Omental fat pad (tissue), 4 donors: ENCODE results near the gene CYBC1. TPM values are rescaled to one million over a fixed set of nuclear protein-coding genes. Genes with fewer than 3 reads are reported as not detected.
A peak's percentile ranks its signal among the peaks of the same experiment; 100 is the strongest.
"Not testable (repeated sequence)": the region's sequence is repeated elsewhere in the genome, so short reads cannot be mapped to it uniquely, and the experiment has no call there.

Experiments
- ATAC-seq: fragments of 150-250 bp; one replicate; pipeline ENCODE4 v1.9.1; 2016; ENCODE audit warnings: mild to moderate bottlenecking, moderate library complexity; ENCODE audit not compliant: low FRiP score
- DNase-seq: peaks from one replicate; pipeline ENCODE4 v3.0.0-alpha.2; 2019; ENCODE audit warnings: low spot score
- total RNA-seq, 4 donors: library from RNA; depleted of rRNA; stranded (reverse); fragments of >200 nt; gene quantifications; one replicate each; pipeline ENCODE4 v1.1.0, GENCODE V29; 2016
- TF ChIP-seq, protein P1 (sequence below), 3 donors: fragments of 450-650 bp; IDR thresholded peaks; one replicate each; pipeline ENCODE4 v1.5.1; 2016 to 2017; ENCODE audit warnings: antibody characterized with exemption in 3 of 3, mild to moderate bottlenecking in 3 of 3, moderate library complexity in 2 of 3

CYBC1 gene
- total RNA-seq, 4 donors from 2014 or later, result 43.8 to 74.6 (median 68.4) TPM

DNA sequence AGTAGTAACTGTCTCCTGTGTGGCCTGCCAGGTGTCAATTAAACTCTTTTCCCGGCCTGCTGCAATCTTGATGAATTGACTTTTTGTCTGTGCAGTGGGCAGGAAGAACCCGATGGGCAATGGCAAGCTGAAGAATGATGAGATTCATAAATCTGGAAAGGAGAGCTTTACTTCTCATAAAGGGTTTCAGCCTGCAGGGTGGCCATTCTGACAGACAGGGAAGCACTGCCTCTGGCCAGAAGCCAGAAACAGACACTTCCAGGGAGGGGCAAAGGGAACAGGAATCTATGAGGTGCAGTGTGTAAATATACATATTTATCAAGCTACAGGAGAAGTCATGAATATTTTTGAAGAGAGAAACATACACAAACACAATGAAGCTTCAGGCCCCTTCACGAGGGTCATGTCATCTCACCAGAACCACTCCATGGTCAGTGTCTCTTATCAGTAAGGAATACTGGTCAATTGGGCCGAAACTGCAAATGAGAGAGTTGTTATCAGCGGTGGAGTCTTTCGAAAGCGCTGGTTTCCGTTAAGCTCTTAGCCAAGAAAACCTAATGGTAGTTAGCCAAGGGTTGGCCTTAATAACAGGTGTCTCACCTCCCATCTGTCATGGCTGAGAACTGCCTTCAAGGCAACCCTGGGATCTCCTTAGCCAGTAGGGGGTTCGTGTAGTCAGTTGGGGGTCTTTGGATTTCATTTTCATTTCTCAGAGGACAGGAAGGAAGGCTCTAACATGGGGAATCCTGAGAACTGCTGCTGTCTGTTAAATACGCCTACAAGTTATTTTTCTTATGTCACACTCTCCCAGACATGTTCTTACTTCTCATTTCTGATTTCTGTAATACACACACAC, 6.7 kb upstream of the CYBC1 start:
- DNase-seq (no peak), ATAC-seq (peak; percentile 35)
- TF ChIP-seq, protein P1, sequence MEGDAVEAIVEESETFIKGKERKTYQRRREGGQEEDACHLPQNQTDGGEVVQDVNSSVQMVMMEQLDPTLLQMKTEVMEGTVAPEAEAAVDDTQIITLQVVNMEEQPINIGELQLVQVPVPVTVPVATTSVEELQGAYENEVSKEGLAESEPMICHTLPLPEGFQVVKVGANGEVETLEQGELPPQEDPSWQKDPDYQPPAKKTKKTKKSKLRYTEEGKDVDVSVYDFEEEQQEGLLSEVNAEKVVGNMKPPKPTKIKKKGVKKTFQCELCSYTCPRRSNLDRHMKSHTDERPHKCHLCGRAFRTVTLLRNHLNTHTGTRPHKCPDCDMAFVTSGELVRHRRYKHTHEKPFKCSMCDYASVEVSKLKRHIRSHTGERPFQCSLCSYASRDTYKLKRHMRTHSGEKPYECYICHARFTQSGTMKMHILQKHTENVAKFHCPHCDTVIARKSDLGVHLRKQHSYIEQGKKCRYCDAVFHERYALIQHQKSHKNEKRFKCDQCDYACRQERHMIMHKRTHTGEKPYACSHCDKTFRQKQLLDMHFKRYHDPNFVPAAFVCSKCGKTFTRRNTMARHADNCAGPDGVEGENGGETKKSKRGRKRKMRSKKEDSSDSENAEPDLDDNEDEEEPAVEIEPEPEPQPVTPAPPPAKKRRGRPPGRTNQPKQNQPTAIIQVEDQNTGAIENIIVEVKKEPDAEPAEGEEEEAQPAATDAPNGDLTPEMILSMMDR (IDR thresholded peaks at IDR 0.05), result no peak

DNA sequence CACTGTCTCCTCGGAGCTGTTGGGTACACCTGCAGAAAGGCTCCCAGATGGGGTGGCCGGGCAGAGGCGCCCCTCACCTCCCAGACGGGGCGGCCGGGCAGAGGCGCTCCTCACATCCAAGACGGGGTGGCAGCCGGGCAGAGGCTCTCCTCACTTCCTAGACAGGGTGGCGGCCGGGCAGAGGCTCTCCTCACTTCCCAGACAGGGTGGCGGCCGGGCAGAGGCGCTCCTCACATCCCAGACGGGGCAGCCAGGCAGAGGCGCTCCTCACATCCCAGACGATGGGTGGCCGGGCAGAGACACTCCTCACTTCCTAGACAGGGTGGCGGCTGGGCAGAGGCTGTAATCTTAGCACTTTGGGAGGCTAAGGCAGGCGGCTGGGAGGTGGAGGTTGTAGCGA, 3.2 kb upstream of the CYBC1 start:
- not testable (repeated sequence) for DNase-seq, ATAC-seq

DNA sequence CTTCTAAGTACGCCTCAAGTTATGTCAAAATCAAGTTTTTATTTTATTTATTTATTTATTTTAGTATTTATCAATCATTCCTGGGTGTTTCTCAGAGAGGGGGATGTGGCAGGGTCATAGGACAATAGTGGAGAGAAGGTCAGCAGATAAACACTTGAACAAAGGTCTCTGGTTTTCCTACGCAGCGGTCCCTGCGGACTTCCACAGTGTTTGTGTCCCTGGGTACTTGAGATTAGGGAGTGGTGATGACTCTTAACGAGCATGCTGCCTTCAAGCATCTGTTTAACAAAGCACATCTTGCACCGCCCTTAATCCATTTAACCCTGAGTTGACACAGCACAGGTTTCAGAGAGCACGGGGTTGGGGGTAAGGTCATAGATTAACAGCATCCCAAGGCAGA, 2.6 kb upstream of the CYBC1 start:
- ATAC-seq, DNase-seq: not testable (repeated sequence)

DNA sequence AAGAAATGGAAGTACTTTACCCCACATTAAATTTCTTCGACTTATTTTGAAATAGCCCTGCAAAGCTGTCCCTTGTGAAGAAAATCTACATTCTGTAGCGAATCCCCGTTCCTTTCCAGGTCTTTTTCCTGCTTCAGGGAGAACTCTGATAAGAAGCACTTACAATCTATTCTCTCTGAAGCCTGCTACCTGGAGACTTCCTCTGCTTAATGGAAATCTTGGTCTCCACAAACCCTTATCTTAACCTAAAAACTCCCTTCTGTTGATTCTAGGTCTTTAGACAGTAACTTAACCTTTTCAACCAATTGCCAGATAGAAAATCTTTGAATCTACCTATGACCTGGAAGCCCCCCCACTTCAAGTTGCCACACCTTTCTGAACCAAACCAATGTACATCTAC, 1.6 kb upstream of the CYBC1 start:
- ATAC-seq (no peak), DNase-seq (no peak)
- TF ChIP-seq, protein P1 (IDR thresholded peaks at IDR 0.05), result no peak

DNA sequence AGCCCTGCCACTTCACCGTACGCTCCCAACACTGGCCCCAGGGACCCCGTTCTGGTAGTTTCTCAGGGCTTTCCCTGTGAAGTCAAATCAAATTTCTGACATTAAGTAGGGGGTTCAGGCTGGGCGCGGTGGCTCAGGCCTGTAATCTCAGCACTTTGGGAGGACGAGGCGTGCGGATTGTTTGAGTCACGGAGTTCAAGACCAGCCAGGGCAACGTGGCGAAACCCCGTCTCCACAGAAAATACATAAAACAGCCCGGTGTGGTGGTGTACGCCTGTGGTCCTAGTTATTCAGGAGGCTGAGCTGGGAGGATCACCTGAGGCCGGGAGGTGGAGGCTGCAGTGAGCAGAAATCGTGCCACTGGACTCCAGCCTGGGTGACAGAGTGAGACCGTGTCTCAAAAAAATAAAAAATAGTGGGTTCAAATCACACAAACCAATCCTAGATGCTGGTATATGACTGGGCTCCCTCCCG, 632 bp downstream of the CYBC1 start:
- DNase-seq, result no peak
- peak; percentile 2 for ATAC-seq
- TF ChIP-seq, protein P1 (IDR thresholded peaks at IDR 0.05), result no peak

DNA sequence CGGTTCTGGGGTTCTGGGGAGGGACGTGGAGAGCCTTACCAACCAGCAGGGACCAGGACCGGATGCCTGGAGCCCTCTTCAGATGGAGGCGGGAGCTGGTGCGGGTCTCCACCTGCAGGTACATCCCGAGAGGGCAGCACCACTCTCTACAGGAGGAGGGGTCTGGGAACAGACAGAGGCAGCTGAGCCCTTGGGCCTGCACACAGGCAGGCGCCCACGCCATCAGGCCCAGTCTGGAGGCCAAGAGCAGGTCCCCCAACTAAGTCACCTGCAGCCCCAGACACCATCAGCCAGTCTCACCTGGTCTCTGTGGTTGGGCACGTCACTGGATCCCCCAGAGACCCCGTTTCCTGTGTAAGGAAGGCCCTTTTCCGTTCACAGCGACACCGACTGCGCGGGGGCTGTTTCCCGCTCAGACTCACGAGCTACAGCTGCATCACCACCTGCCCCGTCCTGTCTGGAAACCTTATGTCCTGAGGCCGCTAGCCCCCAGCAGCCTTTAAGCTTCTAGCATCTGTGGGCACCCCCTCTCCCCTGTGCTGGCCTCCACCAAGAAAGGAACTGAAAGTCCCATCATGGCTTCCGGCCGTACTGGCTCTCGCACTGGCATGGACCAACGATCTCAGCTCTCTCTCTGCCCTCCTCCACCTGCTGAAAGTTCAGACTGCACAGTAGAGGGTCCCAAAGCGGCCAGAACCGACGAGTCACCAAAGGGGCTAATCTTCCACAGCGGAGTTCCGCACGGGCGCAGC, 1.2 kb downstream of the CYBC1 start:
- no peak for DNase-seq
- TF ChIP-seq, protein P1 (IDR thresholded peaks at IDR 0.05), result no peak
- no peak for ATAC-seq

DNA sequence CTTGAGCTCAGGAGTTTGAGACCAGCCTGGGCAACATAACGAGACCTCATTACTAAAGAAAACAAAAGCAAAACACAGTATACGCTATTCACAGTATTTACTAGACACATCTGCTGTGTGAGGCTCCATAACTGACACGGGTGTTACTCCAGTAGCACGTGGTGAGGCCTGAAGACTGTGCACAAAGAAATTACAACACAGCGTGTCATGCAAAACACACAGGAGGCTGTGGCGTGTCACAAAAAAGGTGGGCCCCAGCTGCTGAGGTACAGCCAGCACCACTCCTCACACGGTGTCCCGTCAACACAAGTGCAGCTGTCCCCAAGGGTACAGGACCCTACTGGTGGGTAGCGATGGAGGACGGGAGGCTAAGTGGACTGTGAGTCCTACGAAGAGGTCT, 2.7 kb downstream of the CYBC1 start:
- DNase-seq (no peak), ATAC-seq (no peak)
- TF ChIP-seq, protein P1 (IDR thresholded peaks at IDR 0.05), result no peak

DNA sequence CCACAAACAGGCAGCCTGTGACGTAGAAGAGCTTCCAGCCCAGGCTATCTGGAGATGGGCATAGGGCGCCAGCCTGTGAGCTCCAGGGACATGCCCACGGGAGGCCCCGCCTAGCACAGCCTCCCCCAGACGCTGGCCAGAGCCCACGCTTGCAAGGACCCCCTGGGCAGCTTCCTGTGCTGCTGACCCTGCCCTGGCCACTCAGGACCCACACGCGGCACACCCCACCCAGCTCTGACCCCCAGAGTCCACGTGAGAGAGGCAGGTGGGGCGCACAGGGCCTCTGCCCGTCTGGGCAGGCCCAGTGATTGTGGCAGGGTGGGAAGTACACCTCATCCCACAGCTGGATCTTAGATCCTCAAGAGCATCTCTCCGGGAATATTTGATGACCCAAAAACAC, 3.9 kb downstream of the CYBC1 start:
- ATAC-seq, result no peak
- TF ChIP-seq, protein P1 (IDR thresholded peaks at IDR 0.05), result no peak
- no peak for DNase-seq
